HG03280 (cell line): ENCODE data around the gene ANK3.

Experiments
- ATAC-seq: cut with Tn5 transposase; IDR thresholded peaks from one replicate; pipeline ENCODE4 v1.9.1; 2021; ENCODE audit warnings: mild to moderate bottlenecking, moderate library complexity; ENCODE audit not compliant: unreplicated experiment

ANK3 gene

GRCh38 chr10:60188548-60188947, 201.1 kb downstream of the ANK3 start:
- no peak for ATAC-seq

DNA sequence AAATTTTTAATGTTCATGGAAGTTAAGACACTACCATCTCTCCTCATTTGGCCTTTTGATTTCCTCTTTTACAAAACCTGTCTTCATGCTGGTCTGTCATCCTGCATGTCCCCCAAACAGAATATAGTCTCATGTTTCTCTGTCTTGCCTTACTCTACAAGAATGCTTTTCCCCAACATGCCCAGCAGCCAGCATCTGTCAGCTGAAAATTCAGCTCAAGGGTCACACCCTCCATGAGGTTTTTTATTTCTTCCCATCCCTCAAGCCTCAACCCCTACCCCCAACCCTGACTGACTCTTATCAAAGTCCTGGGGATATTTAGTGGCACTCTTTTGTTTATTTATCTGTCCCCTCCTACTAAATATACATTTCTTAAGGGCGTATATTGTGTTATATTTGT, 202.0 kb downstream of the ANK3 start:
- no peak for ATAC-seq

DNA sequence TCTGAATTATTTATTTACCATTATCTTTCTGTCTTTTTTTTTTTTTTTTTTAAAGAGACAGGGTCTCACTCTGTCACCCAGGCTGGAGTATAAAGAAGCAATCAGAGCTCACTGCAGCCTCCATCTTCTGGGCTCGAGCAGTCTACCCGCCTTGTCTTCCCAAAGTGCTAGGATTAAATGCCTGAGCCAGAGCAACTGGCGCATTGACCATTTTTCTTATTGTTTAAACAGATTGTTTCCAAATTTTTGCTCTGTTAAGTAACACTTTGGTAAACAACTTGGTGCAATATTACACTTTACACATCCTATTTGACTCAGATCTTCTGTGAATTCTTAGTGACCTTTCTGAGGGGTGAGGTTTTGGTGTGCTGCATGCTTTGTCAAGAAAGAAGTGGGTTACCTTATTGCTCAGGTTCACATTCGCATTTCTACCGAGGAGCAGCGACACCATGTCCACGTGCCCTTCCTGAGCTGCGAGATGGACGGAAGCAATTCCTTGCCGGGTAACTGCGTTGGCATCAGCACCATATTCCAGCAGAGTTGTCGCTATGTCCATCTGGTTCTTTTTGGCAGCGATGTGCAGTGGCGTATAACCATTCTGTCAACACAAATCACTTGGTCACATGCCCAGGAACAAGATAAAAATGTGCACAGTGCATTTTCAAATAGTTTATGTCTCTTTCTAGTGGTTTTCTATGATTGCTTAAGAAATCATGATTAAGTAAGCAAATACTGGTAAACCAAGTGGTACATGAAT, 203.2 kb downstream of the ANK3 start:
- no peak for ATAC-seq

- ATAC-seq, result no peak
Measured at GRCh38 chr10:60185421-60185820, 204.3 kb downstream of the ANK3 start.

GRCh38 chr10:60182691-60183090, 207.0 kb downstream of the ANK3 start:
- no peak for ATAC-seq

DNA sequence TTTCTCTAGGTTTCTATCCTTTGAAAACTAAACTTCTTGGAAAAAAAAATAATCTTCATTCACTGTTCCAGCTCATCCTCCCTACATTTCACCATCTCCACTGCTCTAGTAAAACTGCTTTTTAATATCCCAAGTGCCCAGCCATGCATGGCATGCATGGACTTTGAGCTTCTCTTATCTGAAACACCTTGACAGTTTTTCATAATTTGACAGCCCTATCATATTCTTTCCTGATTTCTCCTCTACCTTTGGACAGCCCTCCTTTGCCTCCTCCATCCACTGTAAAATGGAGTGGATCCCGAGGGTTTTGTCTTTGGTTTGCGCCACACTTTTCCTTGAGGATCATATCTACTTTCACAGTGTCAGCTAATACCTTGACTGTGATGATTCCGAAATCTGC, 212.8 kb downstream of the ANK3 start:
- no peak for ATAC-seq

- no peak for ATAC-seq
Measured at GRCh38 chr10:60175441-60175971, 214.2 kb downstream of the ANK3 start.

DNA sequence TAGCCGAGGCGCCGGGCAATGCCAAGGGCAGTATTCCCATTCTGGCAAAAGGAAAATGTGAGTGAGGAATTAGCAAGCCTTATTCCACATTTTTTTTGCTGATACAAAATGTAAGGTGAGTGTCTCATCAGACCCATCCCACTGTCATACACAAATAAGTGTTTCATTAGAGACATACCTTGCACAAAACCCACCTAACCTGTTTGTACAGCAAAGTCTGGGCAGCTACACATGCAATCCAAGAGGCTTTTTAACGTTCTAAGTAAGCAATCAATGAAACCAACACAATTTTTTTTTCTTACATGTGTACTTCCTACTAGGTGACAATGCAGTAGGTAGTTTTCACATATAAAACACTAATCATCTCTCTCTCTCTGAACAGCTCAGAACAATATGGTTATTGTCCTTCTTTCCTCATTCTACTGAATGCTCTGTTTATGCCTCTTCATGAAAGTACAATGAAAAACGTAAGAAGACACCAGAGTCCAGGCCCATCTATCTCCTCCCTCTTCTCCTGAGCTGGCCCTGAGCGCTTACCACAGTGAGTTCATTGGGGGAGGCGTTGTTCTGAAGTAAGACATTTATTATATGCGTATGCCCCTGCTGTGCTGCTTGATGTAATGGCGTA, 217.2 kb downstream of the ANK3 start:
- no peak for ATAC-seq

GRCh38 chr10:60171436-60172013, 218.2 kb downstream of the ANK3 start:
- ATAC-seq, result no peak

DNA sequence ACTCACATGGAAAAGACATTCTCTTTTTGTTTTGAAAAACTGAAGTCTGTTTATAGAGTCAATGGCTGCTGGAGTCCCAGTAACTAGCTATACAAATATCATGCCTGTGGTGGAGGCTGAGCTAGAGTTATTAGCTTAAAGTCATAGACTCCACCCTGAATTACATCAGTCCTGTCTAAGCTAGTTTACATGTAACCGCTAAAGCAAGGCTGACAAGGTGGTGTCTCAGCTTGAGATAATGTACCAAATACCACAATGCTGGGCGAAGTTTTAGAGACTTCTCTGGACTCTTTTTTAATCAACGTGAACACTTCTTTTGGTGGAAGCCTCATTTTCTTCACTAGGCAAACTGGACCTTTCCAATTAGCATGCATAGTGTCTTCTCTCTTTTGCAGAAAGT, 219.4 kb downstream of the ANK3 start:
- ATAC-seq, result no peak

DNA sequence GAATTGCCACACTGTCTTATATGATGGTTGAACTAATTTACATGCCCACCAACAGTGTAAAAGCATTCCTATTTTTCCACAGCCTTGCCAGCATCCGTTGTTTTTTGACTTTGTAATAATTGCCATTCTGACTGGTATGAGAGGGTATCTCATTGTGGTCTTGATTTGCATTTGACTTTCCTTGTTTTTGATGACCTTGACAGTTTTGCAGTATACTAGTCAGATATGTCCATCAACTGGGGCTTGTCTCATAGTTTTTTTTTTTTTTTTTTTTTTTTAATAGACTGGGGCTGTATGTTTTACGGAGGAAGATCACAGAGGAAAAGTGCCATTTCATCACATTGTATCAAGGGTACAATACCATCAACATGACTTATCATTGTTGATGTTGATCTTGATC, 220.6 kb downstream of the ANK3 start:
- ATAC-seq, result no peak

GRCh38 chr10:60167050-60167449, 222.6 kb downstream of the ANK3 start:
- ATAC-seq, result no peak

- ATAC-seq, result no peak
Measured at GRCh38 chr10:60163786-60164185, 225.9 kb downstream of the ANK3 start.

DNA sequence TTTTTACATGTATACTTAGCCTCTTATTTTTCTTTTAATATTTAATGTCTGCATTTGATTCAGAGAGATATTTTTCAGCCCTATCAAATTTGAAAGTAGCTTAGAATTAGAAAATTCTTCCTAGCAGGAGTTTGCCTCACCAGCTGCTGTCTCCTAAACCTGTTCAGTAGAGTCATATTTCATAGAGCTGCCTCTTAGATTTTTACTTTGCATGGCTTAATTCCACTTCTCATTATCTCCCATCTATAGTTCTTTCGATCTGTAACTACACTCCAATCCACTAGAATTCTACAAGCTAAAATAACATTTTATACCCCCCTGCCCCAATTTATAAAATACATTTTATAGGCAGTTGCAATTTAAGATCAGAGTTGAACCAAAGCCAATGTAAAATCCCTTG, 227.0 kb downstream of the ANK3 start:
- ATAC-seq, result no peak

- ATAC-seq, result no peak
Measured at GRCh38 chr10:60155943-60156683, 233.6 kb downstream of the ANK3 start.

GRCh38 chr10:60155099-60155877, 234.4 kb downstream of the ANK3 start:
- ATAC-seq, result no peak

- ATAC-seq, result no peak
Measured at GRCh38 chr10:60149003-60149402, 240.7 kb downstream of the ANK3 start.

- ATAC-seq, result no peak
Measured at GRCh38 chr10:60148266-60148840, 241.3 kb downstream of the ANK3 start.

DNA sequence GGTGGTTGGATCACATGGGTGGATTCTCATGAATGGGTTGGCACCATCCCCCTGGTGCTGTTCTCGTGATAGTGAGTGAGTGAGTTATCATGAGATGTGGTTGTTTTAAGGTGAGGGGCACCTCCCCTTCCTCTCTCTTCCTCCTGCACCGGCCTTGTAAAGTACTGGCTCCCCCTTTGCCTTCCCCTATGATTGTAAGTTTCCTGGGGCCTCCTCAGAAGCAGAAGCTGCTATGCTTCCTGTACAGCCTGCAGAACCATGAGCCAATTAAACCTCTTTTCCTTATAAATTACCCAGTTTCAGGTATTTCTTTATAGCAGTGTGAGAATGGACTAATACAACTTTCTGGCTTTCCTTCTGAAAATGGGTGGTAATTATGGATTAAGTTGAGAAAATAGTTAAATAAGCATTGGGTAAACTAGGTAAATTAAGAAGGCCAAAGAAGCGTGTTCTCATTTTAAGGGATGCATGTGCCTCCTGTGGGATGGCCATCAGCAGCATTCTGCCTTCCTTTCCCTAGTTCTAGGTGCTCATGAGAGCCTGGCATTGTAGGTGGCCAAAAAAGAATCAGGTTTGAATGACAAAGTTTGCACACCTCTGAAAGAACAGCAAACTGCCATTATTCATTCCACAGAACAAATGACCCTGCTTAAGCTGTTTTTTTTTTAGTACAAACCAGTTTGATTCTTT, 242.0 kb downstream of the ANK3 start:
- ATAC-seq, result no peak

- no peak for ATAC-seq
Measured at GRCh38 chr10:60147025-60147424, 242.7 kb downstream of the ANK3 start.
